HCT116 (cell line): Measurements from ENCODE around the gene TUSC7. TPM values are rescaled to one million over a fixed set of nuclear protein-coding genes. Genes with fewer than 3 reads are reported as not detected.

Experiments used
- ATAC-seq: fragments of 200-7000 bp; cut with Tn5 transposase; 2 replicates; pipeline ENCODE4 v1.9.1; 2020; ENCODE audit warnings: mild to moderate bottlenecking, moderate library complexity
- BruUV-seq: library from RNA; stranded (reverse); fragments of 400-500 nt; replicated peaks from 2 replicates; lab custom pipeline; 2021; lab: Mats Ljungman, UMichigan
- CTCF ChIA-PET: fragments of 300-600 bp; sonication (Branson Sonifier 250); formaldehyde crosslinking; loops from one replicate; lab custom pipeline; 2021; ENCODE audit warnings: antibody characterized with exemption; lab: Charles Lee
- POLR2A ChIA-PET: fragments of 300-600, 350-600 bp; sonication (Branson Sonifier 250); formaldehyde crosslinking; loops from one replicate; lab custom pipeline; 2021; ENCODE audit warnings: antibody characterized with exemption; lab: Charles Lee
- RAD21 ChIA-PET, 2 experiments: fragments of 300-600 bp; sonication (Branson Sonifier 250); formaldehyde crosslinking; loops; one replicate each; lab custom pipeline; 2023; ENCODE audit warnings: low total read pairs in 2 of 2; ENCODE audit not compliant: uncharacterized antibody in 2 of 2, unreplicated experiment in 2 of 2, low non-redundant PET in 1 of 2; lab: Charles Lee
- DNase-seq: peaks from one replicate; pipeline ENCODE4 v3.0.0-alpha.2; 2010; ENCODE audit warnings: low read depth, low spot score
- H2AFZ ChIP-seq: fragments of 200-600 bp; shearing (Covaris generic), sonication (generic); 2 replicates; pipeline ENCODE4 v1.6.1; 2017; ENCODE audit warnings: low read depth, mixed run types, mixed read lengths, antibody characterized with exemption, low read length; ENCODE audit not compliant: poor library complexity, severe bottlenecking
- H3K27ac ChIP-seq: 2 replicates; pipeline ENCODE4 v1.5.1; 2012; ENCODE audit warnings: low read depth, low read length
- H3K27me3 ChIP-seq: fragments of 200-600 bp; sonication (generic); 2 replicates; pipeline ENCODE4 v1.6.1; 2016; ENCODE audit warnings: mixed run types, low read length, mixed read lengths; ENCODE audit not compliant: insufficient read depth
- H3K36me3 ChIP-seq, 2 experiments: fragments of 200-500 bp in 1 of 2; fragments of 200-600 bp in 1 of 2; sonication (Bioruptor generic) in 1 of 2; sonication (generic) in 1 of 2; 2 replicates each; pipeline versions ENCODE4 v1.5.1 to v1.6.1; 2014 to 2016; ENCODE audit warnings: low read length in 2 of 2, inconsistent platforms in 1 of 2, mixed read lengths in 1 of 2, mixed run types in 1 of 2; ENCODE audit not compliant: insufficient read depth in 2 of 2, control insufficient read depth in 1 of 2
- H3K4me1 ChIP-seq, 2 experiments: fragments of 200-600 bp in 1 of 2; sonication (generic) in 1 of 2; 2 replicates each; pipeline versions ENCODE4 v1.5.1 to v1.6.1; 2012 to 2017; ENCODE audit warnings: low read length in 2 of 2, inconsistent platforms in 1 of 2, mild to moderate bottlenecking in 1 of 2, mixed read lengths in 1 of 2, mixed run types in 1 of 2, moderate library complexity in 1 of 2; ENCODE audit not compliant: insufficient read depth in 2 of 2, control insufficient read depth in 1 of 2
- H3K4me2 ChIP-seq: fragments of 200-600 bp; sonication (generic); 2 replicates; pipeline ENCODE4 v1.6.1; 2017; ENCODE audit warnings: mixed run types, low read length, mixed read lengths
- H3K4me3 ChIP-seq, 2 experiments: fragments of 200-600 bp in 1 of 2; sonication (generic) in 1 of 2; replicated peaks in 1 of 2; 2 replicates each; pipeline ENCODE4 v1.5.1; 2011 to 2016; ENCODE audit warnings: low read length in 2 of 2, control low read depth in 1 of 2, low read depth in 1 of 2, mild to moderate bottlenecking in 1 of 2, mixed read lengths in 1 of 2, mixed run types in 1 of 2
- H3K79me2 ChIP-seq: fragments of 200-600 bp; sonication (generic); 2 replicates; pipeline ENCODE4 v1.6.1; 2017; ENCODE audit warnings: mild to moderate bottlenecking, mixed run types, low read length, moderate library complexity, mixed read lengths; ENCODE audit not compliant: insufficient read depth
- H3K9ac ChIP-seq: fragments of 200-600 bp; sonication (generic); 2 replicates; pipeline ENCODE4 v1.6.1; 2016; ENCODE audit warnings: low read length, mixed read lengths
- H3K9me2 ChIP-seq: fragments of 200-600 bp; sonication (generic), shearing (Covaris generic); 2 replicates; pipeline ENCODE4 v1.6.1; 2017; ENCODE audit warnings: mixed run types, mild to moderate bottlenecking, moderate library complexity; ENCODE audit not compliant: insufficient read depth
- H3K9me3 ChIP-seq, 2 experiments: fragments of 200-500 bp in 1 of 2; fragments of 200-600 bp in 1 of 2; sonication (Bioruptor generic) in 1 of 2; sonication (generic) in 1 of 2; 2 replicates each; pipeline ENCODE4 v1.6.1; 2014 to 2017; ENCODE audit warnings: low read length in 2 of 2, mixed read lengths in 2 of 2, inconsistent platforms in 1 of 2, low read depth in 1 of 2, mild to moderate bottlenecking in 1 of 2, mixed run types in 1 of 2, moderate library complexity in 1 of 2; ENCODE audit not compliant: control insufficient read depth in 1 of 2, insufficient read depth in 1 of 2
- H4K20me1 ChIP-seq: fragments of 200-600 bp; sonication (generic), shearing (Covaris generic); 2 replicates; pipeline ENCODE4 v1.6.1; 2017; ENCODE audit warnings: mixed run types, mild to moderate bottlenecking, moderate library complexity; ENCODE audit not compliant: insufficient read depth
- CTCF ChIP-seq, 3 experiments: fragments of 200-600 bp in 1 of 3; sonication (generic) in 1 of 3; IDR thresholded peaks in 2 of 3; conservative IDR thresholded peaks in 1 of 3; 2 replicates each; pipeline ENCODE4 v1.5.1; 2012 to 2017; ENCODE audit warnings: low read depth in 2 of 3, low read length in 2 of 3, antibody characterized with exemption in 1 of 3, borderline replicate concordance in 1 of 3, control low read depth in 1 of 3, mild to moderate bottlenecking in 1 of 3, mixed read lengths in 1 of 3, mixed run types in 1 of 3, moderate library complexity in 1 of 3; ENCODE audit not compliant: insufficient read depth in 1 of 3
- EZH2 ChIP-seq: fragments of 200-600 bp; sonication (generic); IDR thresholded peaks from 2 replicates; pipeline ENCODE4 v1.6.1; 2017; ENCODE audit warnings: antibody characterized with exemption, mixed run types
- EZH2phosphoT487 ChIP-seq: fragments of 200-600 bp; IDR thresholded peaks from 2 replicates; pipeline ENCODE4 v1.6.1; 2018; ENCODE audit warnings: antibody characterized with exemption, borderline replicate concordance
- FOSL1 ChIP-seq: IDR thresholded peaks from 2 replicates; pipeline ENCODE4 v1.6.1; 2012; ENCODE audit warnings: low read depth
- MAX ChIP-seq: IDR thresholded peaks from 2 replicates; pipeline ENCODE4 v1.6.1; 2012
- POLR2A ChIP-seq: IDR thresholded peaks from 2 replicates; pipeline ENCODE4 v1.7.0; 2011; ENCODE audit warnings: borderline replicate concordance; ENCODE audit not compliant: insufficient read depth, insufficient read length; ENCODE audit errors: extremely low read depth
- POLR2AphosphoS5 ChIP-seq: IDR thresholded peaks from 2 replicates; pipeline ENCODE4 v1.6.1; 2011; ENCODE audit warnings: mild to moderate bottlenecking, low read depth, low read length, moderate library complexity
- SIN3A ChIP-seq: IDR thresholded peaks from 2 replicates; pipeline ENCODE4 v1.6.1; 2012; ENCODE audit warnings: low read depth
- SP1 ChIP-seq: IDR thresholded peaks from 2 replicates; pipeline ENCODE4 v1.6.1; 2012; ENCODE audit warnings: low read depth
- TCF7L2 ChIP-seq: IDR thresholded peaks from 2 replicates; pipeline ENCODE4 v1.7.0; 2011; ENCODE audit warnings: borderline replicate concordance, inconsistent platforms; ENCODE audit not compliant: insufficient read depth, insufficient read length; ENCODE audit errors: extremely low read depth
- YY1 ChIP-seq: IDR thresholded peaks from 2 replicates; pipeline ENCODE4 v1.6.1; 2011; ENCODE audit warnings: low read length, low read depth, moderate library complexity, mild to moderate bottlenecking; ENCODE audit not compliant: insufficient replicate concordance; ENCODE audit errors: extremely low read depth
- ZFX ChIP-seq: fragments of 450-650 bp; IDR thresholded peaks from 2 replicates; pipeline ENCODE4 v1.6.1; 2017
- intact Hi-C: fragments of 100-400 bp; cut with micrococcal nuclease; formaldehyde crosslinking; loops from 2 replicates; pipeline ENCODE4 v1.10.0; 2022
- total RNA-seq: library from RNA; stranded (reverse); gene quantifications from one replicate; pipeline ENCODE4 v1.2.1, GENCODE V29; 2021; ENCODE audit not compliant: unreplicated experiment
- TF ChIP-seq, protein P1 (sequence below): IDR thresholded peaks from 2 replicates; pipeline ENCODE4 v1.6.1; 2011; ENCODE audit warnings: mild to moderate bottlenecking, low read length, moderate library complexity; ENCODE audit not compliant: insufficient replicate concordance; ENCODE audit errors: extremely low read depth

Gene TUSC7
- total RNA-seq, 1 experiment from 2014 or later: not detected

GRCh38 chr3:116728454-116728853 is 18.9 kb downstream of the TUSC7 start (continued):
- TF ChIP-seq POLR2AphosphoS5: no peak
- no peak for TF ChIP-seq MAX

GRCh38 chr3:116734243-116734642 is 24.7 kb downstream of the TUSC7 start:
- no peak overlapping the region for H3K27ac ChIP-seq
- no peak overlapping the region for H2AFZ ChIP-seq
- POLR2A ChIA-PET: no interaction called here
- H3K4me1 ChIP-seq: no peaks in the 10 kb centered on the region
- no peaks in the 10 kb centered on the region for H3K9me3 ChIP-seq
- no peaks in the 10 kb centered on the region for H4K20me1 ChIP-seq
- no peaks in the 10 kb centered on the region for H3K27me3 ChIP-seq
- TF ChIP-seq YY1 (no peak), EZH2phosphoT487 (no peak), TCF7L2 (no peak), CTCF (IDR thresholded peaks at IDR 0.05 in 2 of 3, conservative IDR thresholded peaks at IDR 0.05 in 1 of 3; ENCODE audit: borderline replicate concordance in 1 of 3, insufficient read depth in 1 of 3, low read depth in 2 of 3, low read length in 2 of 3) (no peak), POLR2A (no peak), ZFX (no peak), FOSL1 (no peak), MAX (no peak), EZH2 (no peak), SP1 (no peak), SIN3A (no peak)
- TF ChIP-seq, protein P1, sequence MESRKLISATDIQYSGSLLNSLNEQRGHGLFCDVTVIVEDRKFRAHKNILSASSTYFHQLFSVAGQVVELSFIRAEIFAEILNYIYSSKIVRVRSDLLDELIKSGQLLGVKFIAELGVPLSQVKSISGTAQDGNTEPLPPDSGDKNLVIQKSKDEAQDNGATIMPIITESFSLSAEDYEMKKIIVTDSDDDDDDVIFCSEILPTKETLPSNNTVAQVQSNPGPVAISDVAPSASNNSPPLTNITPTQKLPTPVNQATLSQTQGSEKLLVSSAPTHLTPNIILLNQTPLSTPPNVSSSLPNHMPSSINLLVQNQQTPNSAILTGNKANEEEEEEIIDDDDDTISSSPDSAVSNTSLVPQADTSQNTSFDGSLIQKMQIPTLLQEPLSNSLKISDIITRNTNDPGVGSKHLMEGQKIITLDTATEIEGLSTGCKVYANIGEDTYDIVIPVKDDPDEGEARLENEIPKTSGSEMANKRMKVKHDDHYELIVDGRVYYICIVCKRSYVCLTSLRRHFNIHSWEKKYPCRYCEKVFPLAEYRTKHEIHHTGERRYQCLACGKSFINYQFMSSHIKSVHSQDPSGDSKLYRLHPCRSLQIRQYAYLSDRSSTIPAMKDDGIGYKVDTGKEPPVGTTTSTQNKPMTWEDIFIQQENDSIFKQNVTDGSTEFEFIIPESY: no peak
- CTCF ChIA-PET: no interaction called here
- intact Hi-C loops: no loop called here
- no peak for DNase-seq
- no peak overlapping the region for H3K4me2 ChIP-seq
- ATAC-seq: no peak
- no peaks in the 10 kb centered on the region for H3K79me2 ChIP-seq
- RAD21 ChIA-PET: no interaction called here
- H3K9ac ChIP-seq: no peak overlapping the region
- BruUV-seq: no TSS peak
- no peaks in the 10 kb centered on the region for H3K36me3 ChIP-seq
- no peak overlapping the region for H3K4me3 ChIP-seq
- no peaks in the 10 kb centered on the region for H3K9me2 ChIP-seq
